HG03520 (cell line): Measurements from ENCODE around the gene FAHD1.

Experiments used
- ATAC-seq: cut with Tn5 transposase; IDR thresholded peaks from one replicate; pipeline ENCODE4 v1.9.1; 2021; ENCODE audit warnings: mild to moderate bottlenecking, moderate library complexity; ENCODE audit not compliant: unreplicated experiment

FAHD1 gene

GRCh38 chr16:1826691-1827573 lies at the start of gene FAHD1, which contains the start of gene HAGH:
Gene FAHD1, plus strand, starts transcription at chr16:1827206. Its CDS starts 33 bp downstream, at chr16:1827239.
Gene HAGH, minus strand, starts transcription at chr16:1826825. Its CDS starts 38 bp downstream, at chr16:1826787.
- ATAC-seq, result peak; percentile 80

- no peak for ATAC-seq
These were observed 49.4 kb upstream of the FAHD1 start for GRCh38 chr16:1777375-1778199.

- no peak for ATAC-seq
These were observed 48.5 kb upstream of the FAHD1 start for GRCh38 chr16:1778200-1779179.

- no peak for ATAC-seq
These were observed 47.7 kb upstream of the FAHD1 start for GRCh38 chr16:1779234-1779701.

DNA sequence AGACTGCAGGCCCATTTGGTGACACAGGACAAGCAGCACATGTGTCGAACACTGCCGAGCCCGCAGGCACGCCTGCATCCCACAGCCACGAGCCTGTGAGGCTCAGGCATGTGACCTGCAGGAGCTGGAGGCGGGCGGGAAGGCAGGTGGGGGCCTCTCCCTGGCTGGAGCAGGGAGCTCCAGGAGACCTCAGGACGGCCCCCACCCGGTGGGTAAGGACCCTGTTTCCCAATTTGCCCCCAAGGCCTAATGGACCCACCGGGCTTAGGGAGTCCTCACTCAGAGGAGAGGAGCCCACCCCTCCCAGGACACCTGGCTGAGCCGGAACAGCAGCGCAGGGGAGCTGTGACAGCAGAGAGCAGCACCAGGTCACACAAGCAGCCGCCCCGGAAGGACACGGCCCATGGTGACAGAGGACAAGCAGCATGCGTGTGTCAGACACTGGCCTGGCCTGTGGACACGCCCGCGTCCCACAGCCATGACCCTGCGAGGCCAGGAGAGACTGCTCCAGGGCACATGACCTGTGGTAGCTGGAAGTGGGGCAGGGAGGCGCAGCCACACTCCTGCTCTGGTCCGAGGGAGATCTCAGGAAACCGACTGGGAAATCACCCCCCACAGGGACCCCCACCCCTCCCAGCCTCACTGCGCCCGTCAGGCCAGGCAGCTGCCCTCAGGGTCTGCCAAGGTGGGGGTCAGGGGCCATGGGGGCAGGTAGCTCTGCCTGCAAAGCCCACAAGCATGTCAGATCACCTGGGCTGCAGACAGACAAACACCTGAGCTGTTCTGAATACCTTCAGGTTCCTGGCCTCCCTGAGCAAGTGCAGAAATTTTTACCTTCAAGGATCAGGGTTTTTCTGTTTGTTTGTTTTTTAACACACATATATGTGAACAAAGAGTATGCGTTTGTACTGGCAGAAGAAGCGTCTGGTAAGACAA lies 47.0 kb upstream of the FAHD1 start:
- ATAC-seq, result no peak

DNA sequence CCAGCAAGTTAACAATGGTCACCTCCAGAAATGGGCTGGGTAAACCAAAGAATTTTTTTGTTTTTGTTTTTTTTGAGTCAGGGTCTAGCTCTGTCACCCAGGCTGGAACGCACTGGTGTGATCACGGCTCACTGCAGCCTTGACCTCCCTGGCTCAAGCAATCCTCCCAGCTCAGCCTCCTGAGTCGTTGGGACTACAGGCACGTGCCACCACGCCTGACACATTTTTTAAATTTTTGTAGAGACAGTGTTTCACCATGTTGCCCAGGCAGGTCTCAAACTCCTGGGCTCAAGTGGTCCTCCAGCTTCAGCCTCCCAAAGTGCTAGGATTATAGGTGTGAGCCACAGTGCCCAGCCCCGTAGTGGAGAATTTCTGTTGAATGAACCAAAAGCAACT lies 46.3 kb upstream of the FAHD1 start:
- no peak for ATAC-seq

DNA sequence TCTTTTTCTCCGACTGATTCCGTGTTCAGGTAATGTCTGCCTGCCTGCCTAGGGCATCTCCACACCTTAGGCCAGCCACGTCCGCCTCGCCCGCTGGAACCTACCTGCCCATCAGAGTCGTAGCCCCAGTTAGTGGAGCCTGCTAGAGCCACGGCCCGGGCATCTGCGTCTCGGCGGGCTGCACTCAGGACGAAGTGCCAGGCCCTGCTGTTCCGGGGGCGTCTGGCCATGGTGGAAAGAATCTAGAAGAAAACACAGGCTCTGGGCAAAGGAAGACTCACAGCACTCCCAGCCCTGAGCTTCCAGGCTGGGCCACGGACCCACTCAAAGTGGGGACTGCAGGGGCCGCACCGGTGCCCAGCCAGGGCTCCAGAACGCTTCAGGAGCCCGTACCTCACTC lies 45.8 kb upstream of the FAHD1 start:
- ATAC-seq, result no peak

DNA sequence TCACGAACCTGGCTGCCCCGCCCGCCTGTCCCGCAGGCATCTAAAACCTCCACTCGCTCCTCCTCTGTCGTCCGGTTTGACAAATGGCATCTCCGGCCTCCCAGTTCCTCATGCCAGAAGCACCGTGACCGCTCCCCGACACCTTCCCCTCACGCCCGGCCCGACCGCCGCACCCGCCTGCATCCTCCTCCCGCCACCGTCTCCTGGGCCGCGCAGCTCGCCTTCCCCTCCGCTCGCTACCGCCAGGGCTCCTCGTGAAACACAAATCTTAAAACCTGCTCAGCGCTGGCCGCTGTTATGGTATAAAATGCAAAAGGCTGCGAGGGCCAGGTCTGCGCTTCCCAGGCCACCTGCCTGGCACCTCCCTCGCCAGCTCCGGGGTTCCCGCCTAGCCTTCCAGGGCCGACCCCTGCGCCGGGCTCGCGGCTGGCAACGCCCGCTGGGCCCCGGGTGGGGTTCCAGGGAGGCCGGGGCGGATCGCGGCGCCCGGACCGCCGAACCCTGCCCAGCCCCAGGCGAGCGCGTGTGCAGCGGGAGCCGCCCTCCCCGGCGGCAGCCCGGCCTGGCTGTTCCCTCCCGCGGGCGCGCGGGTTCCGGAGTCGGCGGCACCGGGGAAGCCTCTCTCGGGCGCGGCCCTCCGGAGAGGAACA lies 45.1 kb upstream of the FAHD1 start:
- ATAC-seq, result peak; percentile 3

DNA sequence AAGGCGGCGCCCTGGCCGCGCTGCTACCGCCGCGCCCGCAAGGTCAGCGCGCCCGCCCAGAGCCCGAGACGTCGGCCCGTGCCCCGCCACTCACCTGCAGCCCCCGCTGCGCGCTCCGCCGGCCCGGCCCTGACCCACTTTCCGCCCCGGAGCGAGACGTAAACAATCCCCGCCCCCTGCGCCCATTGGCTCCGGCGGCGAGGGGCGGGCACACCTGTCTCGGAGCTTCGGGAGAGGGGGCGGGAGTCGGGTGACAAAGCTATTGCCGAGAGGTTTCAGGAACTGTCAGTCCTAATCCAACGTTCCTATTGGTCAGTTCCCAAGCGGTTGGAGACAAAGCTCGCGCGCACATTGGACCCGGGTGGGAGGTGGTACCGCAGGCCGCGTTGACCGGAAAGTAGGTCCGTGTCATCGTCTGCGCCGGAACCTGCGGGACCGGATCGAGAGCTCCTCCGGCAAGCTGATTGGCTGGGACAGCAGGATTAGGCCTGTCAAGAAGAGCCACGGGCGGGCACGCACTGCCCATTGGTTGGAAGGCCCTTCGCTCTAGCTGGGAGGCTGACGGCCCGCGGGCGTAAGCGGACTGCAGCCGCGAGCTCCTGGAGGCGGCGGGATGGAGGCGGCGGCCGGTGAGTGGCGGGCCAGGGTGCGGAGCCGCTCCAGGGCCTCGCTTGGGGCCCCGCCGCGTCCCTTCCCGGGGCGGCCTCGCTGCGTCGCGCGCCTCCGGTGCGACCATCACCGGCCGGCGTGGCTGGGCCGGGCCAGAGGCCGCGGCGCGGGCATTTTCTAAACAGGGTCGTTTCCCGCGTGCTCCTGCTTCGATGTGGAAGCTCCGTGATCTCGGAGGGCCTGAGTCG lies 44.4 kb upstream of the FAHD1 start, which contains the start of the genes NUBP2 and SPSB3:
Gene NUBP2, plus strand, starts transcription at position 553 of the 857 bp plus-strand sequence. Its CDS starts 61 bp downstream, at position 614.
Gene SPSB3, minus strand, starts transcription at position 164 of the 857 bp plus-strand sequence. CDS start 1,088 bp downstream, outside the sequence.
- ATAC-seq, result peak; percentile 80

DNA sequence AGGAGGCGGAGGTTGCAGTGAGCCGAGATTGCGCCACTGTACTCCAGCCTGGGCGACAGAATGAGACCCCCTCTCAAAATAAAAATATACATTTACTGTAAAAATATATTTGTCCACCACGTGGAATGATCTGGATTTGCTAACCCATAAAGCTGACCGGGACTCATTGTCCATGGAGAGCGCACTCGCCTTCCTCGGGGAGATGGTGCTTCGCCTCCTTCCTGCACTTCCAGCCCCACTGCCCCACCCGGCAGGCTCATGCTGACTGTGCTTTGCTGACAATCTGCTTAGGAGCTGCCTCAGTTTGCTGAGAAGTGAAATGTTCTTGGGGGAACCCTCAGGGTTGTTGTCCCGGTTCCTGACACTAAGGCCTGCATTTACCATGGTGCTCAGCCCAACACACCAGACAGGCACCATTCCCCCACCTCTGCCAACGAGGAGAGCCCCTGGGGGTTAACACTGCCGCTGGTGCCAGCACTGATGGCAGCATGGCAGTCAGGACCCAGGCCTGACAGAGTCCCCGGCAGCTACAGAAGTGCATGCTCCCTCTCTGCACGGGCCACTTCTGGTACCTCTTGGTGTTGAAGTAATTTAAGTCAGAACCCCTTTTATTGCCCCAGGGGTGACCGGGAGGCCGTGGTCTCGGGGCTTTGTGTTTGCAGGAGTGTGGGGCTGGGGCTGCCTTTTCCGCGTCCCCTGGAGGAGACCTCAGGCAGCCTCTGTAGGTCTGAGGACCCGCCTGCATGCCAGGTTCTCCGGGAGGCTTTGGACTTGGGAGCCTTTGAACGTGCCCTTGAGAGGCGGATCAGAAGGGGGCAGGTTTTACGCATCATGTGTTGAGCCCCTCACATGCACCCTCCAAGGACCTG lies 41.8 kb upstream of the FAHD1 start:
- no peak for ATAC-seq

DNA sequence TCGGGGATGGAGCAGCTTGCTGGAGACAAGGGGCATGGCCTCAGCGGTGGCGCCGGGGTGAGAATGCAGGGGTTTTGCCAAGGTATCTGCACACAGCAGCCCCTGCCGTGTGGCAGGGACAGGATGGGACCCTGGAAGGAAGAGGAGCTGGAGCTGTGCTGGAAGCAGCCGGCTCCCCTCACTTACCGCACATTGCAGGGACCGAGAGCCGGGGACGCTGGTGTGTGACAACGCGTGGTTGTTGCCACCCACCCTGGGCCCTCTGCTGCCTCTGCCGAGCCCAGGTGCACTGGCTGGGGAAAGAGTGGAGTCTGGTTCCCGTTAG lies 41.2 kb upstream of the FAHD1 start:
- no peak for ATAC-seq

GRCh38 chr16:1786242-1787055 lies 40.6 kb upstream of the FAHD1 start:
- no peak for ATAC-seq

- no peak for ATAC-seq
These were observed 40.0 kb upstream of the FAHD1 start for GRCh38 chr16:1787056-1787321.

GRCh38 chr16:1787322-1788094 lies 39.5 kb upstream of the FAHD1 start:
- no peak for ATAC-seq

DNA sequence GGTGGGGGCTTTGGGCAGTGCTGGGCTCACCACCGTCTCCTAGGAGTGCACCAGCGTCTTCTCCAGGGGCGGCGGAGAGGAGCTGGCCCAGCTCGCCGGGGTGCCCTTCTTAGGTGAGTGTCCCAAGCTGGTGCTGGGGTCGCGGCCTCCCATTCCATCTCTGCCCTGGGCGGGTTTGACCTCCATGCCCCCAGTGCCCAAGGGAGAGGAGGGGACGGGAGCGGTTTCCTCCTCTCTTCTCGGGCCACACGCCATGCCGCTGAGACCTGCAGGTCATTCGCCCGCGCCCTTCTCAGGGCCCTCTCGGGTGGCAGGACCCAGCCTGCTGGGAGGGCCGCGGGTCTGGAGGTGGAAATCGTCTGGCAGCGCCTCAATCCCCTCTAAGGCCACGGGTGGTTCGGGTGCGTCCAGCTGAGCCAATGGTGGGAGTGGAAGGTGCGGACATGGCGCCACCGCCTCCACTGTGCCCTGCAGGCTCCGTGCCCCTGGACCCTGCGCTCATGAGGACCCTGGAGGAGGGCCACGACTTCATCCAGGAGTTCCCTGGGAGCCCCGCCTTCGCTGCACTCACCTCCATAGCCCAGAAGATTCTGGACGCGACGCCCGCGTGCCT lies 38.8 kb upstream of the FAHD1 start:
- ATAC-seq, result no peak
